ENCODE data around the gene MAP4K1.
"Not testable (repeated sequence)": the region's sequence is repeated elsewhere in the genome, so short reads cannot be mapped to it uniquely, and the experiment has no call there.

MAP4K1 gene

DNA sequence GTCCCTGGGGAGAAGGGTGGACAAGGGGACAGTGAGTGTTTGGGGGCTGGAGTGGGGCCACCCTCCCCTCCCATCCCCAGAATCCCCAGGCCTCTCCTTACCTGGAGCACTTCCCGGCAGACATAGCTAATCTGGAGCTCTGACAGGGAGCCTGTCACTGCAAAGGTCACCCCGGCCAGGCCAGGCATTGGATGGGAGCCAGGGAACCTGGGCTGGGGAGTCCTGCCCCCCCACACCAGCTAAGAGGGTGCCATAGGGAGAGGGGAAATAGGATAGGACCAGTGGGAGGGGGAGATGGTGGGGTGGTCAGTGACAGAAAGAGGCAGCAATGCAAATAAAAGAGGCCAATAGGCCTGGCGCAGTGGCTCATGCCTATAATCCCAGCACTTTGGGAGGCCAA lies 3.5 kb downstream of the MAP4K1 start:
- TF ChIP-seq, protein P1, sequence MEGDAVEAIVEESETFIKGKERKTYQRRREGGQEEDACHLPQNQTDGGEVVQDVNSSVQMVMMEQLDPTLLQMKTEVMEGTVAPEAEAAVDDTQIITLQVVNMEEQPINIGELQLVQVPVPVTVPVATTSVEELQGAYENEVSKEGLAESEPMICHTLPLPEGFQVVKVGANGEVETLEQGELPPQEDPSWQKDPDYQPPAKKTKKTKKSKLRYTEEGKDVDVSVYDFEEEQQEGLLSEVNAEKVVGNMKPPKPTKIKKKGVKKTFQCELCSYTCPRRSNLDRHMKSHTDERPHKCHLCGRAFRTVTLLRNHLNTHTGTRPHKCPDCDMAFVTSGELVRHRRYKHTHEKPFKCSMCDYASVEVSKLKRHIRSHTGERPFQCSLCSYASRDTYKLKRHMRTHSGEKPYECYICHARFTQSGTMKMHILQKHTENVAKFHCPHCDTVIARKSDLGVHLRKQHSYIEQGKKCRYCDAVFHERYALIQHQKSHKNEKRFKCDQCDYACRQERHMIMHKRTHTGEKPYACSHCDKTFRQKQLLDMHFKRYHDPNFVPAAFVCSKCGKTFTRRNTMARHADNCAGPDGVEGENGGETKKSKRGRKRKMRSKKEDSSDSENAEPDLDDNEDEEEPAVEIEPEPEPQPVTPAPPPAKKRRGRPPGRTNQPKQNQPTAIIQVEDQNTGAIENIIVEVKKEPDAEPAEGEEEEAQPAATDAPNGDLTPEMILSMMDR (conservative IDR thresholded peaks at IDR 0.05; ENCODE audit: control insufficient read depth, insufficient read depth, low read depth, low read length) = no peak
- no peak overlapping the region for H3K4me3 ChIP-seq (ENCODE audit: control insufficient read depth, low read depth, low read length)
- DNase-seq (ENCODE audit: low read depth) = no peak

DNA sequence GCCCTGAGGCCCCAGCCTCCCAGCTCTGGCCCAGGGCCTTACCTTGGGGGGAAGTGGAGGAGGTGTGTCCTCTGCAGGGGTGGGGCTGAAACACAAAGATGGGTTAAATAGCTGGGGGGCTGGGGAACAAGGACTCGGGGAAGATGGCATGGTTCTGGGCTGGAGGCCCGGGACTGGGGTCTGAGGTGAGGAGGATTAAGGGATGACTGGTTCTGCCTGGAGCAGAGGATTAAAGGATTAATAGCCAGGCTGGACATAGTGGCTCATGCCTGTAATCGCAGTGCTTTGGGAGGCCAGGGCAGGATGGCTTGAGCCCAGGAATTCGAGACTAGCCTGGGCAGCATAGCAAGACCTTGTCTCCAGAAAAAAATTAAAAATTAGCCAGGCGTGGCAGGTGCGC lies 11.6 kb downstream of the MAP4K1 start:
- no peak overlapping the region for H3K4me3 ChIP-seq (ENCODE audit: control insufficient read depth, low read depth, low read length)
- TF ChIP-seq, protein P1 (conservative IDR thresholded peaks at IDR 0.05; ENCODE audit: control insufficient read depth, insufficient read depth, low read depth, low read length) = no peak
- DNase-seq (ENCODE audit: low read depth) = no peak

DNA sequence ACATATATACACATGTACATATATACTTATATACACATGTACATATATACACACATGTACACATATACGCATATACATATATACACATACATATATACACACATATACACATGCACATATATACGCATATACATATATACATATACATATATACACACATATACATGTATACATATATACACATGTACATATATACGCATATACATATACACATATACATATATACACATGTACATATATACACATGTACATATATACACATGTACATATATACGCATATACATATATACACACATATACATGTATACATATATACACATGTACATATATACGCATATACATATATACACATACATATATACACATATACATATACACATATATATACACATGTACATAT lies 14.9 kb downstream of the MAP4K1 start:
- DNase-seq (ENCODE audit: low read depth); H3K4me3 ChIP-seq (ENCODE audit: control insufficient read depth, low read depth, low read length): not testable (repeated sequence)

DNA sequence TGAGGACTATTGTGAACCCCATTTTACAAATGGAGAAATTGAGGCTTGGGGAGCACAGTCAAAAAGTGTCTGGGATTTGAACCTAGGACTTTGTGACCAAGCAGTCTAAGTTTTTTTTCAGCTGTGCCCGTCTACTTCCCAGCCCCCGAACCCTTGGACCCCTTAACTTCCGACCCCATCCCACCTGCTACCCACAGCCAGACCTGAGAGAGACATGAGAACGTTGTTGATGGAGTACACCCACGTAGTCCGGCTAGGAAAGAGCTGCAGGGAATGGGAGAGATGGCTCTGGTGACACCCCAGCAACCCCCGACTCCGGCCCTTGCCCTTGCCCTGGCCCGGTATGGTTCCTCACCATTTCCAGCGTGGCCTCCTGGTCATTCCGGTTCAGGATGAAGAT lies 18.0 kb downstream of the MAP4K1 start:
- no peak overlapping the region for H3K4me3 ChIP-seq (ENCODE audit: control insufficient read depth, low read depth, low read length)
- TF ChIP-seq, protein P1 (conservative IDR thresholded peaks at IDR 0.05; ENCODE audit: control insufficient read depth, insufficient read depth, low read depth, low read length) = no peak
- DNase-seq (ENCODE audit: low read depth) = no peak

DNA sequence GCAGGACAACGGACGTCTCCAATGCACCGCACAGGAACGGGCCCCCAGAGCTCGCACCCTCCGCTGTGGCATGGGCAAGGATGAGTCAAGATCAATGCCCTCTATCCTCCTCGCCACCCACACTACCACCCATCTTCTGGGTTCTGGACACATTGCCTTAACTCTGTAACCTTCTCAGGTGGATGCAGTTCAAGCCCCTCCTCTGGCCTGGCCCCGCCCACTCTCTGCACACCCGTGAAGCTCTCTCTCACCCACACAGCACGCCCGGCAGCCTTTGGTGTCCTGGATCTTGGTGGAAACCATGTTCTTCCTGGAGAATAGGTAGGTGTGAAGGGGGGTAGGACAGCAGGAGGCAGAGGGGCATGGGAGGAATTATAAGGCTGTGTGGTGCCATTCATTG lies 20.7 kb downstream of the MAP4K1 start:
- H3K4me3 ChIP-seq (ENCODE audit: control insufficient read depth, low read depth, low read length) = no peak overlapping the region
- DNase-seq (ENCODE audit: low read depth) = no peak
- TF ChIP-seq, protein P1 (conservative IDR thresholded peaks at IDR 0.05; ENCODE audit: control insufficient read depth, insufficient read depth, low read depth, low read length) = no peak

DNA sequence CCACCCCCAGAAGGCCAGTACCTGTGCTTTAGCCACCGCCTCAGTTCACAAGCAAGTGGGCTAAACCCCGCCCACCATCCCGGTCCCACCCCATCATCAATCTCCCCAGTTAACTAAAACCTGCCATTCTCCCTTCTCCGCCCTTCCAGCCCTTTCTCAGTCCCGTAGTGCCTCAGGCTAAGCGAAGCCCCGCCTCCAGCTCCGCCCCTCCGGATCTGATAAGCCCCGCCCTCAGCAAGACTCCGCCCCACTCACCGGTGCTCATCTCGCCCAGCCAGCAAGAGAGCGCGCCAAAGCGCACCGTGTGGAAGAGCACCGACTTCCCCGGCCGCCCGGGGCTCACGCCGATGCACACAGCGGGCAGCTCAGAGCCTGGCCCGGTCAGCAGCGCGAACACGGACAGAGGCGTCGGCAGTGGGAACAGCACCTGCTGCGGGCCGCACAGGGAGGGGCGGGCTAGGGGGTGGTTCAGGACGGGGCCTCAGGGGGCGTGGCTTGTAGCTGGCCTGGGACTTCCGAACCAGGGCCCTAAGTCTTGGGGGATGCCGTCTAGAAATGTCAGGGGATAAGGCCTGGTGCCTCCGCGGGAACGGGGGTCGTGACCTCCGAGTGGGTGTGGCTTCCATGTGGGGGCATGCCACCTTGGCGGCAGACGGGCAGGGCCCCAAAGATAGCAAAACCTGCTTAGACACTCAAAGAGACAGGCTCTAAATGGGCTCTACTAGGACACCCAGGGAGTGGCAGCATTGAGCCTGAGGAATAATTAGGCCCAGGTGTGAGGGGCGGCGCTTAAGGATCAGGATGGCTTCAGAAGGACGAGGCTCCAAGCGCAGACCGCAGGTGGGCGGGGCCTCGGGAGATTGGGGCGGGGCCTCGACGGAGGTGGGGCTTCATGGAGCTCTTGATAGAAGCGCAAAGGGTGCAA lies 21.4 kb downstream of the MAP4K1 start:
- TF ChIP-seq, protein P1 (conservative IDR thresholded peaks at IDR 0.05; ENCODE audit: control insufficient read depth, insufficient read depth, low read depth, low read length) = no peak
- H3K4me3 ChIP-seq (ENCODE audit: control insufficient read depth, low read depth, low read length) = no peak overlapping the region
- no peak for DNase-seq (ENCODE audit: low read depth)

DNA sequence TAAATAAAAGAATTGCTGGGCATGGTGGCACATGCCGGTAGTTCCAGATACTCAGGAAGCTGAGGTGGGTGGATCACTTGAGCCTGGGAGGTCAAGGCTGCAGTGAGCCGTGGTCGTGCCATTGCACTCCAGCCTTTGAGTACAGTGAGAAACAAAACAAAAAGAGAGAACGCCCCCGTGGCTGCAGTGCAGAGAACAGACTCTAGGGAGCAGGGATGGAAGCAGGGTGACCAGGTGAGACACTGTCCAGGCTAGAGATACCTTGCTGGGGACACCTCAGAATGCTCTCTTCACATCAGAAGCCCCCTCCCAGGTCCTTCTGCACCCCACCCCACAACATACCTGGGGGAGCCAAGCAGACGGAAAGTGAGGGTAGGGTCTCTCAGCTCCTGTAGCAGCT lies 24.8 kb downstream of the MAP4K1 start:
- no peak for DNase-seq (ENCODE audit: low read depth)
- H3K4me3 ChIP-seq (ENCODE audit: control insufficient read depth, low read depth, low read length) = no peak overlapping the region
- TF ChIP-seq, protein P1 (conservative IDR thresholded peaks at IDR 0.05; ENCODE audit: control insufficient read depth, insufficient read depth, low read depth, low read length) = no peak
